OCI-LY7 (cell line): Measurements from ENCODE around the gene RBBP8. TPM values are rescaled to one million over a fixed set of nuclear protein-coding genes. Genes with fewer than 3 reads are reported as not detected.

Experiments used
- BruUV-seq: library from RNA; stranded (reverse); fragments of 400-500 nt; replicated peaks from 2 replicates; lab custom pipeline; 2021; lab: Mats Ljungman, UMichigan
- CTCF ChIA-PET: fragments of 300-600 bp; sonication (Branson Sonifier 250); formaldehyde crosslinking; loops from one replicate; lab custom pipeline; 2022; ENCODE audit warnings: antibody characterized with exemption; ENCODE audit not compliant: unreplicated experiment; lab: Charles Lee
- POLR2A ChIA-PET: fragments of 300-600 bp; sonication (Branson Sonifier 250); formaldehyde crosslinking; loops from one replicate; lab custom pipeline; 2022; ENCODE audit warnings: antibody characterized with exemption; lab: Charles Lee
- DNase-seq: peaks from one replicate; pipeline ENCODE4 v3.0.0-alpha.2; 2015; ENCODE audit warnings: low spot score
- H2AFZ ChIP-seq: fragments of 200-600 bp; sonication (generic), shearing (Covaris generic); 2 replicates; pipeline ENCODE4 v1.6.1; 2014; ENCODE audit warnings: mild to moderate bottlenecking, antibody characterized with exemption, low read length, moderate library complexity
- H3K27ac ChIP-seq: fragments of 200-600 bp; sonication (generic); 2 replicates; pipeline ENCODE4 v1.5.1; 2014; ENCODE audit warnings: mixed run types, low read depth, mild to moderate bottlenecking, moderate library complexity, low read length, inconsistent platforms; ENCODE audit not compliant: poor library complexity, severe bottlenecking
- H3K36me3 ChIP-seq: fragments of 200-600 bp; sonication (generic); 2 replicates; pipeline ENCODE4 v1.6.1; 2014; ENCODE audit warnings: mild to moderate bottlenecking, antibody characterized with exemption, low read length, moderate library complexity, mixed read lengths; ENCODE audit not compliant: insufficient read depth
- H3K4me1 ChIP-seq: fragments of 200-600 bp; sonication (generic); 2 replicates; pipeline ENCODE4 v1.5.1; 2014; ENCODE audit warnings: mild to moderate bottlenecking, low read length; ENCODE audit not compliant: insufficient read depth, poor library complexity, severe bottlenecking
- H3K4me2 ChIP-seq: fragments of 200-600 bp; sonication (generic); 2 replicates; pipeline ENCODE4 v1.6.1; 2014; ENCODE audit warnings: mild to moderate bottlenecking, low read length
- H3K4me3 ChIP-seq: fragments of 200-600 bp; sonication (generic); 2 replicates; pipeline ENCODE4 v1.5.1; 2014; ENCODE audit warnings: mild to moderate bottlenecking, low read depth, low read length; ENCODE audit not compliant: poor library complexity, severe bottlenecking
- H3K79me2 ChIP-seq: fragments of 200-600 bp; sonication (generic); 2 replicates; pipeline ENCODE4 v1.6.1; 2016; ENCODE audit warnings: low read depth, mild to moderate bottlenecking, low read length, moderate library complexity, mixed read lengths; ENCODE audit not compliant: insufficient read depth
- H3K9me2 ChIP-seq: fragments of 200-600 bp; sonication (generic); 2 replicates; pipeline ENCODE4 v1.6.1; 2016; ENCODE audit warnings: mild to moderate bottlenecking, low read length, mixed read lengths; ENCODE audit not compliant: insufficient read depth
- H3K9me3 ChIP-seq: fragments of 200-600 bp; sonication (generic); 2 replicates; pipeline ENCODE4 v1.6.1; 2014; ENCODE audit warnings: mild to moderate bottlenecking, mixed run types, low read length, mixed read lengths
- H4K20me1 ChIP-seq: fragments of 200-600 bp; sonication (generic); 2 replicates; pipeline ENCODE4 v1.6.1; 2014; ENCODE audit warnings: mild to moderate bottlenecking, antibody characterized with exemption, low read length, moderate library complexity, mixed read lengths; ENCODE audit not compliant: insufficient read depth
- EZH2phosphoT487 ChIP-seq: fragments of 200-600 bp; sonication (generic); IDR thresholded peaks from 2 replicates; pipeline ENCODE4 v1.6.1; 2018; ENCODE audit warnings: low read depth, borderline replicate concordance, mild to moderate bottlenecking, mixed run types, antibody characterized with exemption, low read length, moderate library complexity, mixed read lengths
- intact Hi-C: fragments of 100-400 bp; cut with micrococcal nuclease; formaldehyde crosslinking; loops from one replicate; pipeline ENCODE4 v1.10.0; 2022; ENCODE audit not compliant: unreplicated experiment
- total RNA-seq, 2 experiments: library from RNA; depleted of rRNA in 1 of 2; stranded (reverse); fragments of >200 nt in 1 of 2; shearing (Covaris generic) in 1 of 2; gene quantifications; 2 replicates each; pipeline ENCODE4 v1.2.3, GENCODE V29; 2014 to 2022
- TF ChIP-seq, protein P1 (sequence below): fragments of 200-600 bp; sonication (generic); conservative IDR thresholded peaks from 2 replicates; pipeline ENCODE4 v1.5.1; 2014; ENCODE audit warnings: mild to moderate bottlenecking, antibody characterized with exemption, low read length, moderate library complexity, mixed read lengths

The RBBP8 gene
- total RNA-seq, 2 experiments from 2014 or later = 51.0 to 86.0 TPM

GRCh38 chr18:22936515-22936914 lies 3.4 kb downstream of the RBBP8 start:
- TF ChIP-seq, protein P1, sequence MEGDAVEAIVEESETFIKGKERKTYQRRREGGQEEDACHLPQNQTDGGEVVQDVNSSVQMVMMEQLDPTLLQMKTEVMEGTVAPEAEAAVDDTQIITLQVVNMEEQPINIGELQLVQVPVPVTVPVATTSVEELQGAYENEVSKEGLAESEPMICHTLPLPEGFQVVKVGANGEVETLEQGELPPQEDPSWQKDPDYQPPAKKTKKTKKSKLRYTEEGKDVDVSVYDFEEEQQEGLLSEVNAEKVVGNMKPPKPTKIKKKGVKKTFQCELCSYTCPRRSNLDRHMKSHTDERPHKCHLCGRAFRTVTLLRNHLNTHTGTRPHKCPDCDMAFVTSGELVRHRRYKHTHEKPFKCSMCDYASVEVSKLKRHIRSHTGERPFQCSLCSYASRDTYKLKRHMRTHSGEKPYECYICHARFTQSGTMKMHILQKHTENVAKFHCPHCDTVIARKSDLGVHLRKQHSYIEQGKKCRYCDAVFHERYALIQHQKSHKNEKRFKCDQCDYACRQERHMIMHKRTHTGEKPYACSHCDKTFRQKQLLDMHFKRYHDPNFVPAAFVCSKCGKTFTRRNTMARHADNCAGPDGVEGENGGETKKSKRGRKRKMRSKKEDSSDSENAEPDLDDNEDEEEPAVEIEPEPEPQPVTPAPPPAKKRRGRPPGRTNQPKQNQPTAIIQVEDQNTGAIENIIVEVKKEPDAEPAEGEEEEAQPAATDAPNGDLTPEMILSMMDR = no peak
- TF ChIP-seq EZH2phosphoT487 = no peak
- CTCF ChIA-PET = no interaction called here
- no TSS peak for BruUV-seq
- Histone ChIP-seq H3K9me2 (no peaks in the 10 kb centered on the region), H3K4me2 (peak overlapping the region; percentile 93; the same call in 1 of the 2 replicates), H3K36me3 (peaks cover 52% of the 10 kb centered on the region), H3K9me3 (no peaks in the 10 kb centered on the region), H3K27ac (no peak overlapping the region), H3K4me3 (peak overlapping the region; percentile 77), H3K79me2 (peaks cover 82% of the 10 kb centered on the region), H4K20me1 (peaks cover 15% of the 10 kb centered on the region; the same call in 1 of the 2 replicates), H2AFZ (no peak overlapping the region), H3K4me1 (peaks cover 26% of the 10 kb centered on the region)
- no peak for DNase-seq
- intact Hi-C loops = loop anchor here (10.0 kb wide), 1 partner anchor 138 kb away; no protein-coding TSS in a partner anchor
- POLR2A ChIA-PET = interaction anchor here (1.2 to 1.7 kb wide), 3 partner anchors 13 to 21 kb away, joined by 3 to 4 read pairs (median 4); no protein-coding TSS in a partner anchor

- intact Hi-C loops = loop anchor here (5.0 to 10.0 kb wide), 2 partner anchors 38 to 135 kb away; no protein-coding TSS in a partner anchor
- no peak overlapping the region for H3K4me3 ChIP-seq
- no peak for TF ChIP-seq EZH2phosphoT487
- TF ChIP-seq, protein P1 = no peak
- H2AFZ ChIP-seq = no peak overlapping the region
- no peaks in the 10 kb centered on the region for H3K9me3 ChIP-seq
- ChIA-PET CTCF (no interaction called here), POLR2A (interaction anchor here (0.6 kb wide), 1 partner anchor 622 kb away, joined by 3 read pairs; no protein-coding TSS in a partner anchor)
- peaks cover 15% of the 10 kb centered on the region; the same call in 1 of the 2 replicates for H4K20me1 ChIP-seq
- no TSS peak for BruUV-seq
- H3K4me2 ChIP-seq = no peak overlapping the region
- peaks cover 92% of the 10 kb centered on the region for H3K79me2 ChIP-seq
- peaks cover 15% of the 10 kb centered on the region for H3K4me1 ChIP-seq
- DNase-seq = no peak
- no peak overlapping the region for H3K27ac ChIP-seq
- peaks cover 81% of the 10 kb centered on the region for H3K36me3 ChIP-seq
- H3K9me2 ChIP-seq = no peaks in the 10 kb centered on the region
Observed at GRCh38 chr18:22939649-22940048, 6.5 kb downstream of the RBBP8 start.

DNA sequence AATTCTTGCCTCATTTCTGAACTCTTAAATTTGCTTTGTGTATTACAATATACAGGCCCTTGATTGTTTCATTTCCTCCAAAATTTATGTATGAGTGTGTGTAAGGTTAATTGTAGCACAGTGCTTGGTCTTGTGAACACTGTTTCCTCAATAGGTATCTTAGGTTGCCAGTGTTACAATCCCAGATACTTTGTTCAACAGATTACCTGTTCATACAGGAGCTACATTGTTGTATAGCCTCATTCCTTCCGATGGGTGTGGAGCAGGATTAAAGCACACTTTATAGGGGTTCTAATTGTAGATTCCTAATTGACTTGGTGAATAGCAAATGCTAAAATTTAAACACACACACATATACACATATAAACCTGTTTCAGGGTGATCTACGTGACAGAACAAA lies 10.7 kb downstream of the RBBP8 start:
- Histone ChIP-seq H3K27ac (no peak overlapping the region), H3K4me3 (no peak overlapping the region), H3K4me2 (no peak overlapping the region), H3K9me3 (no peaks in the 10 kb centered on the region), H3K4me1 (no peaks in the 10 kb centered on the region), H3K36me3 (peaks cover 92% of the 10 kb centered on the region), H3K79me2 (peaks cover 79% of the 10 kb centered on the region; the same call in 1 of the 2 replicates), H3K9me2 (no peaks in the 10 kb centered on the region), H2AFZ (no peak overlapping the region), H4K20me1 (0 out of 2 replicates have a peak, but pooled peaks cover 5% of the 10 kb centered on the region)
- no peak for DNase-seq
- TF ChIP-seq, protein P1 = no peak
- BruUV-seq = no TSS peak
- POLR2A ChIA-PET = no interaction called here
- CTCF ChIA-PET = no interaction called here
- intact Hi-C loops = loop anchor here (5.0 kb wide), 1 partner anchor 33 kb away; no protein-coding TSS in a partner anchor
